ENCODE results near the gene SRL. TPM values are rescaled to one million over a fixed set of nuclear protein-coding genes. Genes with fewer than 3 reads are reported as not detected.

SRL gene
- total and polyA plus RNA-seq, 4 donors = 0.30 to 2.9 (median 1.2) TPM

DNA sequence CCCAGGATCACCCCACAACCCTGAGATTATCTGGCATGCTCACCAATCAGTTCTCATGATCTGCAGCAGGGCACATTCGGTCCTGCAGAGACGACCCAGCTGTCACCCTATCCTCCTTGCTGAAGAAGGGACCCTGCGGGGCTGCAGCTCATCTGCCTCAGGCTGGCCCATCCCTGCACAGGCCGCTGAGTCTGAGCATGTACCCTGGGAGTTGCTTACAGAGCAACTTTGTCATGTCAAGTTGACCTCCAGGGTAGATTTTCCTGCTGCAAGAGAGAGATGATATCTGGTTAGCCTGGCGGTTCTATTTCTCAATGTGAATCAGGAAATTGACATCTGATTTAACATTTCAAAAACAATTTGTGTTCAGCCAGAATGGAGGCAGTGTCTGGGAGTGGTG is 89.6 kb downstream of the SRL start:
- H3K4me1 ChIP-seq (ENCODE audit: control insufficient read depth in 5 of 5, insufficient read depth in 5 of 5, low read length in 5 of 5) = no peaks in the 10 kb centered on the region
- no peak for TF ChIP-seq CTCF (IDR thresholded peaks at IDR 0.05; ENCODE audit: control extremely low read depth, extremely low read depth)
- ATAC-seq (ENCODE audit: insufficient read depth, low FRiP score) = no peak
- H3K27ac ChIP-seq (ENCODE audit: low read depth in 1 of 2, low read length in 1 of 2) = no peak overlapping the region
- peaks cover 0 to 3% (median 0%) of the 10 kb centered on the region in 4 donors for H3K9me3 ChIP-seq (ENCODE audit: control insufficient read depth in 4 of 4, insufficient read depth in 3 of 4, low read length in 3 of 4)
- DNase-seq = no peak
- 83 to 87% methylated on average over 5 of the region's 5 CpGs for WGBS, 2 donors
- no peaks in the 10 kb centered on the region for H3K36me3 ChIP-seq (ENCODE audit: control insufficient read depth in 4 of 4, insufficient read depth in 4 of 4, low read length in 4 of 4)
- H3K9ac ChIP-seq (ENCODE audit: insufficient read depth in 1 of 2, low read length in 2 of 2) = no peak overlapping the region
- H3K27me3 ChIP-seq (ENCODE audit: control insufficient read depth in 3 of 3, insufficient read depth in 3 of 3, low read length in 2 of 3) = no peaks in the 10 kb centered on the region
- no peak overlapping the region for H3K4me3 ChIP-seq

DNA sequence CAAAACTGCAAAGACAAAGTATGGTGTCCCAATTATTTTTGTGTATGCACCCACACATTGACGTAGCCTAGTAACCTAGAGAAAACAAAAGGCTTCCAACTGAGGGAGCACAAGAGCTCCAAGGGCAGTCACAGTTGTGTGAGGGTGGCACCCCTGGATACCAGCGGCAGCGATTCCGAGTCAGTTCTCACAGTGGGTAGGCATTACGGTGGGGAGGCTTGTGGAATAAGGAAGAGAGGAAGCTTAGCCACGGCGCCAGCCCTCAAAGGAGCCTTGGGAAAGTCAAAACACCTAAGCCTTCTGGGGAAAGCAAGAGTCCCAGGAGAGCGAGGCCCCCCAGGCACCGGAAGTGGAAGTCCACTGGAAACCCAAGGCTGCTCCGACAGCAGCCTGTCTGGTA is 94.6 kb downstream of the SRL start:
- Histone ChIP-seq H3K9me3 (ENCODE audit: control insufficient read depth in 4 of 4, insufficient read depth in 3 of 4, low read length in 3 of 4) (no peaks in the 10 kb centered on the region), H3K4me1 (ENCODE audit: control insufficient read depth in 5 of 5, insufficient read depth in 5 of 5, low read length in 5 of 5) (no peaks in the 10 kb centered on the region), H3K9ac (ENCODE audit: insufficient read depth in 1 of 2, low read length in 2 of 2) (no peak overlapping the region), H3K4me3 (no peak overlapping the region), H3K36me3 (ENCODE audit: control insufficient read depth in 4 of 4, insufficient read depth in 4 of 4, low read length in 4 of 4) (no peaks in the 10 kb centered on the region), H3K27me3 (ENCODE audit: control insufficient read depth in 3 of 3, insufficient read depth in 3 of 3, low read length in 2 of 3) (no peaks in the 10 kb centered on the region), H3K27ac (ENCODE audit: low read depth in 1 of 2, low read length in 1 of 2) (no peak overlapping the region)
- DNase-seq (no peak), ATAC-seq (ENCODE audit: insufficient read depth, low FRiP score) (no peak)
- WGBS, 2 donors = 92 to 93% methylated on average over 10 of the region's 10 CpGs
- no peak for TF ChIP-seq CTCF (IDR thresholded peaks at IDR 0.05; ENCODE audit: control extremely low read depth, extremely low read depth)

- Histone ChIP-seq H3K27ac (ENCODE audit: low read depth in 1 of 2, low read length in 1 of 2) (no peak overlapping the region), H3K36me3 (ENCODE audit: control insufficient read depth in 4 of 4, insufficient read depth in 4 of 4, low read length in 4 of 4) (no peaks in the 10 kb centered on the region), H3K4me3 (no peak overlapping the region), H3K27me3 (ENCODE audit: control insufficient read depth in 3 of 3, insufficient read depth in 3 of 3, low read length in 2 of 3) (no peaks in the 10 kb centered on the region), H3K9ac (ENCODE audit: insufficient read depth in 1 of 2, low read length in 2 of 2) (no peak overlapping the region), H3K9me3 (ENCODE audit: control insufficient read depth in 4 of 4, insufficient read depth in 3 of 4, low read length in 3 of 4) (no peaks in the 10 kb centered on the region), H3K4me1 (ENCODE audit: control insufficient read depth in 5 of 5, insufficient read depth in 5 of 5, low read length in 5 of 5) (peaks cover 0 to 2% (median 0%) of the 10 kb centered on the region in 5 donors)
- ATAC-seq (ENCODE audit: insufficient read depth, low FRiP score) (no peak), DNase-seq (no peak)
- 56 to 70% methylated on average over 5 of the region's 5 CpGs for WGBS, 2 donors
- no peak for TF ChIP-seq CTCF (IDR thresholded peaks at IDR 0.05; ENCODE audit: control extremely low read depth, extremely low read depth)
Observed at GRCh38 chr16:4142268-4142667, 99.6 kb downstream of the SRL start.

DNA sequence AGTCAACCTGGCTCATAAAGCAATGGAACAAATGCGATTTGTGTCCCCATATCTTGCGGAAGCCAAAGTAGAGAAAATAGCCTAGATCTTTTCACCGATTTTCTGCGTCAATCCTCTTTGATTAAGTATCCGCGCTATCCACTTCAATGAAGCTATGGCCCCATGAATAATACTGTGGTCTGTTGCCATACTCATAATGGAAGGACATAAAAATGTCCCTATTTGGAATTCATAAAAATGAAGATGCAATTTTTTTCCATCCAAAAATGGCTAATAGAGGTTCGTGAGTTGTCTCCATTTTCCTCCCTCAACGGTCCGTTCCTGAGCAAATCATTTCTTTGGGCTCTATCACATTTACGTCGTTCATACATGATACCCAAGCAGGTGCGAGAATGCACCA is 100.3 kb downstream of the SRL start:
- Histone ChIP-seq H3K9me3 (ENCODE audit: control insufficient read depth in 4 of 4, insufficient read depth in 3 of 4, low read length in 3 of 4) (no peaks in the 10 kb centered on the region), H3K4me3 (no peak overlapping the region), H3K4me1 (ENCODE audit: control insufficient read depth in 5 of 5, insufficient read depth in 5 of 5, low read length in 5 of 5) (peaks cover 0 to 2% (median 0%) of the 10 kb centered on the region in 5 donors), H3K9ac (ENCODE audit: insufficient read depth in 1 of 2, low read length in 2 of 2) (no peak overlapping the region), H3K27me3 (ENCODE audit: control insufficient read depth in 3 of 3, insufficient read depth in 3 of 3, low read length in 2 of 3) (no peaks in the 10 kb centered on the region), H3K27ac (ENCODE audit: low read depth in 1 of 2, low read length in 1 of 2) (no peak overlapping the region), H3K36me3 (ENCODE audit: control insufficient read depth in 4 of 4, insufficient read depth in 4 of 4, low read length in 4 of 4) (no peaks in the 10 kb centered on the region)
- TF ChIP-seq CTCF (IDR thresholded peaks at IDR 0.05; ENCODE audit: control extremely low read depth, extremely low read depth) = no peak
- ATAC-seq (ENCODE audit: insufficient read depth, low FRiP score) (no peak), DNase-seq (no peak)
- WGBS, 2 donors = 97% methylated on average over 12 of the region's 12 CpGs
